ENCODE measurements around the gene SEC61G. TPM values are rescaled to one million over a fixed set of nuclear protein-coding genes. Genes with fewer than 3 reads are reported as not detected.

The SEC61G gene
- total and polyA plus RNA-seq, 9 donors, result 66.7 to 187 (median 110) TPM

- Histone ChIP-seq H3K9me3 (no peaks in the 10 kb centered on the region), H3K4me3 (no peak overlapping the region), H3K27me3 (no peaks in the 10 kb centered on the region), H3K4me1 (ENCODE audit: insufficient read depth) (no peaks in the 10 kb centered on the region), H3K27ac (no peak overlapping the region), H3K36me3 (no peaks in the 10 kb centered on the region)
- TF ChIP-seq EP300 (IDR thresholded peaks at IDR 0.05) (no peak), POLR2A (IDR thresholded peaks at IDR 0.05) (no peak)
- TF ChIP-seq, protein P1, sequence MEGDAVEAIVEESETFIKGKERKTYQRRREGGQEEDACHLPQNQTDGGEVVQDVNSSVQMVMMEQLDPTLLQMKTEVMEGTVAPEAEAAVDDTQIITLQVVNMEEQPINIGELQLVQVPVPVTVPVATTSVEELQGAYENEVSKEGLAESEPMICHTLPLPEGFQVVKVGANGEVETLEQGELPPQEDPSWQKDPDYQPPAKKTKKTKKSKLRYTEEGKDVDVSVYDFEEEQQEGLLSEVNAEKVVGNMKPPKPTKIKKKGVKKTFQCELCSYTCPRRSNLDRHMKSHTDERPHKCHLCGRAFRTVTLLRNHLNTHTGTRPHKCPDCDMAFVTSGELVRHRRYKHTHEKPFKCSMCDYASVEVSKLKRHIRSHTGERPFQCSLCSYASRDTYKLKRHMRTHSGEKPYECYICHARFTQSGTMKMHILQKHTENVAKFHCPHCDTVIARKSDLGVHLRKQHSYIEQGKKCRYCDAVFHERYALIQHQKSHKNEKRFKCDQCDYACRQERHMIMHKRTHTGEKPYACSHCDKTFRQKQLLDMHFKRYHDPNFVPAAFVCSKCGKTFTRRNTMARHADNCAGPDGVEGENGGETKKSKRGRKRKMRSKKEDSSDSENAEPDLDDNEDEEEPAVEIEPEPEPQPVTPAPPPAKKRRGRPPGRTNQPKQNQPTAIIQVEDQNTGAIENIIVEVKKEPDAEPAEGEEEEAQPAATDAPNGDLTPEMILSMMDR (IDR thresholded peaks at IDR 0.05), result no peak
- DNase-seq, result no peak
- WGBS, 3 donors, result 95 to 97% (median 95%) methylated on average over 8 of the region's 8 CpGs
- intact Hi-C loops (cut with DNase I), result loop anchor here in 1 of 4 donors (10.0 kb wide), 1 partner anchor 232 kb away; the partner anchor contains the start of gene EGFR
These were observed 23.8 kb upstream of the SEC61G start for GRCh38 chr7:54782829-54783228.

GRCh38 chr7:54782314-54782713 lies 23.3 kb upstream of the SEC61G start:
- no peak overlapping the region for H3K27ac ChIP-seq
- H3K4me1 ChIP-seq (ENCODE audit: insufficient read depth), result no peaks in the 10 kb centered on the region
- no peak for DNase-seq
- H3K27me3 ChIP-seq, result no peaks in the 10 kb centered on the region
- H3K36me3 ChIP-seq, result no peaks in the 10 kb centered on the region
- no peaks in the 10 kb centered on the region for H3K9me3 ChIP-seq
- 94 to 97% (median 94%) methylated on average over 10 of the region's 10 CpGs for WGBS, 3 donors
- intact Hi-C loops (cut with DNase I), result loop anchor here in 1 of 4 donors (10.0 kb wide), 1 partner anchor 232 kb away; the partner anchor contains the start of gene EGFR
- H3K4me3 ChIP-seq, result no peak overlapping the region
- TF ChIP-seq POLR2A (IDR thresholded peaks at IDR 0.05) (no peak), EP300 (IDR thresholded peaks at IDR 0.05) (no peak)
- TF ChIP-seq, protein P1 (IDR thresholded peaks at IDR 0.05), result no peak

GRCh38 chr7:54781134-54781920 lies 22.3 kb upstream of the SEC61G start:
- Histone ChIP-seq H3K4me1 (ENCODE audit: insufficient read depth) (no peaks in the 10 kb centered on the region), H3K27me3 (no peaks in the 10 kb centered on the region), H3K27ac (no peak overlapping the region), H3K36me3 (no peaks in the 10 kb centered on the region), H3K4me3 (no peak overlapping the region), H3K9me3 (no peaks in the 10 kb centered on the region)
- no peak for TF ChIP-seq POLR2A (IDR thresholded peaks at IDR 0.05)
- TF ChIP-seq, protein P1 (IDR thresholded peaks at IDR 0.05), result no peak
- TF ChIP-seq EP300 (IDR thresholded peaks at IDR 0.05), result no peak
- WGBS, 3 donors, result 71 to 80% (median 71%) methylated on average over 8 of the region's 8 CpGs
- DNase-seq, result no peak
- intact Hi-C loops (cut with DNase I), result loop anchor here in 1 of 4 donors (10.0 kb wide), 1 partner anchor 233 kb away; the partner anchor contains the start of gene EGFR

- 11 to 37% (median 19%) methylated on average over 5 of the region's 5 CpGs for WGBS, 3 donors
- intact Hi-C loops (cut with DNase I), result loop anchor here in 1 of 4 donors (10.0 kb wide), 1 partner anchor 234 kb away; the partner anchor contains the start of gene EGFR
- TF ChIP-seq EP300 (IDR thresholded peaks at IDR 0.05), result no peak
- TF ChIP-seq, protein P1 (IDR thresholded peaks at IDR 0.05), result no peak
- TF ChIP-seq POLR2A (IDR thresholded peaks at IDR 0.05), result no peak
- no peak for DNase-seq
- Histone ChIP-seq H3K27ac (no peak overlapping the region), H3K4me1 (ENCODE audit: insufficient read depth) (no peaks in the 10 kb centered on the region), H3K27me3 (no peaks in the 10 kb centered on the region), H3K36me3 (no peaks in the 10 kb centered on the region), H3K9me3 (no peaks in the 10 kb centered on the region), H3K4me3 (no peak overlapping the region)
These were observed 21.5 kb upstream of the SEC61G start for GRCh38 chr7:54780490-54780889.
